ENCODE measurements around the gene SYF2. TPM values are rescaled to one million over a fixed set of nuclear protein-coding genes. Genes with fewer than 3 reads are reported as not detected.

Gene SYF2
- total and polyA plus RNA-seq, 2 of the 13 experiments (the other 11 are each of a cell fraction or from before 2014, with no cell fraction given) = 17.8 to 34.1 TPM

DNA sequence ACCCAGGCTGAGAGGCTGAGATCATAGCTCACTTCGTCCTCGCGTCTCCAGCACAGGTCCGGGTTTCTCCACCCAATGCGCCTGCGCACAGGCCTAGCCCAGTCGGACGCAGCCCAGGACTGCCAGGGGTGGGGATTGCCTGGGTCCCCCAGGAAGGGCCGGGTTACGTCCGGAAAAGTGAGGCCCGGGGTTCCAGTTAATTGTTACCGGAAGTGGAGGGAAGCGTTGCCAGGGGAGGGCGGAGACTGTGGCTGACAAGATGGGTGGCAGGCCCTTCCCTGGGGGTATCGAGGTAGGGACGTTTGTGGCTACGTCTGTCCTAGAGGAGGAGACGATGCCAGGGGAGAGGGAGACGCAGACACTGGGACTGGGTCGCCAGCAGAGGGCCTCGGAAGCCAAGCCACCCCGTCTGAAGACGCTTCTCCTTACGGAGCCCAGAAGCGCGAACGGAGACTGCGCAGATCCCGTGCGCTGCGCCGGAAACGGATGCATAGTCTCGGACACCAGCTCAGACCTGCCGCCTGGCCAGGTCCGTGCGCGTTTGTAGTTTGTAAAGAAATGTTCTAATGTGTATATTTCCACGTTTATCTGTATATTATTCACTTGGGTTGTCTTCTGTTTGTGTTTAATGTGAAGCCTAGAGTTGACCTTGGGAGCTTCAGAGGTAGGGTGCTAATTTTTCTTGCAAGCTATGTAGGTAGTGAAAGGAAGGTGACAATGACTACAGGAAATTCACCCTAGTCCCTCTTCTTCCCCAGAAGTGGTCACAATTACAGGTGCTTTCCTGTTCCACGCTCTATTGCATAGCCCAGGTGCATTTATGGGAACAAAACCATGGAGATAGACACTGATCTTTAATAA is 7.6 kb upstream of the SYF2 start (continued):
- TF ChIP-seq, protein P1, sequence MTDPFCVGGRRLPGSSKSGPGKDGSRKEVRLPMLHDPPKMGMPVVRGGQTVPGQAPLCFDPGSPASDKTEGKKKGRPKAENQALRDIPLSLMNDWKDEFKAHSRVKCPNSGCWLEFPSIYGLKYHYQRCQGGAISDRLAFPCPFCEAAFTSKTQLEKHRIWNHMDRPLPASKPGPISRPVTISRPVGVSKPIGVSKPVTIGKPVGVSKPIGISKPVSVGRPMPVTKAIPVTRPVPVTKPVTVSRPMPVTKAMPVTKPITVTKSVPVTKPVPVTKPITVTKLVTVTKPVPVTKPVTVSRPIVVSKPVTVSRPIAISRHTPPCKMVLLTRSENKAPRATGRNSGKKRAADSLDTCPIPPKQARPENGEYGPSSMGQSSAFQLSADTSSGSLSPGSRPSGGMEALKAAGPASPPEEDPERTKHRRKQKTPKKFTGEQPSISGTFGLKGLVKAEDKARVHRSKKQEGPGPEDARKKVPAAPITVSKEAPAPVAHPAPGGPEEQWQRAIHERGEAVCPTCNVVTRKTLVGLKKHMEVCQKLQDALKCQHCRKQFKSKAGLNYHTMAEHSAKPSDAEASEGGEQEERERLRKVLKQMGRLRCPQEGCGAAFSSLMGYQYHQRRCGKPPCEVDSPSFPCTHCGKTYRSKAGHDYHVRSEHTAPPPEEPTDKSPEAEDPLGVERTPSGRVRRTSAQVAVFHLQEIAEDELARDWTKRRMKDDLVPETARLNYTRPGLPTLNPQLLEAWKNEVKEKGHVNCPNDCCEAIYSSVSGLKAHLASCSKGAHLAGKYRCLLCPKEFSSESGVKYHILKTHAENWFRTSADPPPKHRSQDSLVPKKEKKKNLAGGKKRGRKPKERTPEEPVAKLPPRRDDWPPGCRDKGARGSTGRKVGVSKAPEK (CRISPR knock-in tag; IDR thresholded peaks at IDR 0.05; ENCODE audit: borderline replicate concordance) = no peak
- TF ChIP-seq FOXA1 (IDR thresholded peaks at IDR 0.05) (no peak), FOXA1 (CRISPR knock-in tag; IDR thresholded peaks at IDR 0.05) (no peak), ZBED4 (CRISPR knock-in tag; IDR thresholded peaks at IDR 0.05; ENCODE audit: borderline replicate concordance) (no peak; the same call in none of the 2 replicates), ZNF414 (CRISPR knock-in tag; IDR thresholded peaks at IDR 0.05) (peak; percentile 72; the same call in 1 of the 2 replicates), HDAC2 (CRISPR knock-in tag; IDR thresholded peaks at IDR 0.05) (no peak), SP2 (CRISPR knock-in tag; IDR thresholded peaks at IDR 0.05) (peak; percentile 47; the same call in 1 of the 2 replicates), ZNF816 (CRISPR knock-in tag; IDR thresholded peaks at IDR 0.05; ENCODE audit: borderline replicate concordance) (no peak), RBFOX2 (IDR thresholded peaks at IDR 0.05; ENCODE audit: low read depth, low read length) (peak; percentile 83), TOPORS (CRISPR knock-in tag; IDR thresholded peaks at IDR 0.05) (no peak), ZFAT (CRISPR knock-in tag; conservative IDR thresholded peaks at IDR 0.05) (no peak)
- TF ChIP-seq, protein P2, sequence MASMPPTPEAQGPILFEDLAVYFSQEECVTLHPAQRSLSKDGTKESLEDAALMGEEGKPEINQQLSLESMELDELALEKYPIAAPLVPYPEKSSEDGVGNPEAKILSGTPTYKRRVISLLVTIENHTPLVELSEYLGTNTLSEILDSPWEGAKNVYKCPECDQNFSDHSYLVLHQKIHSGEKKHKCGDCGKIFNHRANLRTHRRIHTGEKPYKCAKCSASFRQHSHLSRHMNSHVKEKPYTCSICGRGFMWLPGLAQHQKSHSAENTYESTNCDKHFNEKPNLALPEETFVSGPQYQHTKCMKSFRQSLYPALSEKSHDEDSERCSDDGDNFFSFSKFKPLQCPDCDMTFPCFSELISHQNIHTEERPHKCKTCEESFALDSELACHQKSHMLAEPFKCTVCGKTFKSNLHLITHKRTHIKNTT (CRISPR knock-in tag; IDR thresholded peaks at IDR 0.05) = no peak
- TF ChIP-seq, protein P3, sequence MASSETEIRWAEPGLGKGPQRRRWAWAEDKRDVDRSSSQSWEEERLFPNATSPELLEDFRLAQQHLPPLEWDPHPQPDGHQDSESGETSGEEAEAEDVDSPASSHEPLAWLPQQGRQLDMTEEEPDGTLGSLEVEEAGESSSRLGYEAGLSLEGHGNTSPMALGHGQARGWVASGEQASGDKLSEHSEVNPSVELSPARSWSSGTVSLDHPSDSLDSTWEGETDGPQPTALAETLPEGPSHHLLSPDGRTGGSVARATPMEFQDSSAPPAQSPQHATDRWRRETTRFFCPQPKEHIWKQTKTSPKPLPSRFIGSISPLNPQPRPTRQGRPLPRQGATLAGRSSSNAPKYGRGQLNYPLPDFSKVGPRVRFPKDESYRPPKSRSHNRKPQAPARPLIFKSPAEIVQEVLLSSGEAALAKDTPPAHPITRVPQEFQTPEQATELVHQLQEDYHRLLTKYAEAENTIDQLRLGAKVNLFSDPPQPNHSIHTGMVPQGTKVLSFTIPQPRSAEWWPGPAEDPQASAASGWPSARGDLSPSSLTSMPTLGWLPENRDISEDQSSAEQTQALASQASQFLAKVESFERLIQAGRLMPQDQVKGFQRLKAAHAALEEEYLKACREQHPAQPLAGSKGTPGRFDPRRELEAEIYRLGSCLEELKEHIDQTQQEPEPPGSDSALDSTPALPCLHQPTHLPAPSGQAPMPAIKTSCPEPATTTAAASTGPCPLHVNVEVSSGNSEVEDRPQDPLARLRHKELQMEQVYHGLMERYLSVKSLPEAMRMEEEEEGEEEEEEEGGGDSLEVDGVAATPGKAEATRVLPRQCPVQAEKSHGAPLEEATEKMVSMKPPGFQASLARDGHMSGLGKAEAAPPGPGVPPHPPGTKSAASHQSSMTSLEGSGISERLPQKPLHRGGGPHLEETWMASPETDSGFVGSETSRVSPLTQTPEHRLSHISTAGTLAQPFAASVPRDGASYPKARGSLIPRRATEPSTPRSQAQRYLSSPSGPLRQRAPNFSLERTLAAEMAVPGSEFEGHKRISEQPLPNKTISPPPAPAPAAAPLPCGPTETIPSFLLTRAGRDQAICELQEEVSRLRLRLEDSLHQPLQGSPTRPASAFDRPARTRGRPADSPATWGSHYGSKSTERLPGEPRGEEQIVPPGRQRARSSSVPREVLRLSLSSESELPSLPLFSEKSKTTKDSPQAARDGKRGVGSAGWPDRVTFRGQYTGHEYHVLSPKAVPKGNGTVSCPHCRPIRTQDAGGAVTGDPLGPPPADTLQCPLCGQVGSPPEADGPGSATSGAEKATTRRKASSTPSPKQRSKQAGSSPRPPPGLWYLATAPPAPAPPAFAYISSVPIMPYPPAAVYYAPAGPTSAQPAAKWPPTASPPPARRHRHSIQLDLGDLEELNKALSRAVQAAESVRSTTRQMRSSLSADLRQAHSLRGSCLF (CRISPR knock-in tag; IDR thresholded peaks at IDR 0.05; ENCODE audit: borderline replicate concordance) = no peak

Data from HepG2 (cell line).